Central memory CD8-positive, alpha-beta T cell (primary cell): ENCODE results near the gene ATXN7.

ENCODE experiments used
- ATAC-seq: fragments of 150-1000 bp; cut with Tn5 transposase; replicated peaks from 2 replicates; pipeline ENCODE4 v1.10.0; 2022; ENCODE audit warnings: mild to moderate bottlenecking, moderate FRiP score, moderate number of reproducible peaks; ENCODE audit not compliant: poor library complexity, severe bottlenecking; ENCODE audit errors: extremely low read depth
- DNase-seq, 2 donors: peaks; one replicate each; pipeline ENCODE4 v3.0.0; 2021; ENCODE audit warnings: low spot score in 2 of 2
- H3K27ac Mint-ChIP-seq: one replicate; pipeline ENCODE4 v1.8.0; 2022; ENCODE audit warnings: low read depth, mild to moderate bottlenecking, moderate library complexity, mixed read lengths
- H3K27me3 Mint-ChIP-seq: one replicate; pipeline ENCODE4 v1.8.0; 2022; ENCODE audit warnings: mixed read lengths
- H3K36me3 Mint-ChIP-seq: one replicate; pipeline ENCODE4 v1.8.0; 2022; ENCODE audit warnings: mild to moderate bottlenecking, moderate library complexity, mixed read lengths; ENCODE audit not compliant: insufficient read depth
- H3K4me1 Mint-ChIP-seq: one replicate; pipeline ENCODE4 v1.8.0; 2022; ENCODE audit warnings: mixed read lengths
- H3K4me3 Mint-ChIP-seq: one replicate; pipeline ENCODE4 v1.8.0; 2022; ENCODE audit warnings: mild to moderate bottlenecking, moderate library complexity, mixed read lengths
- H3K9me3 Mint-ChIP-seq: one replicate; pipeline ENCODE4 v1.8.0; 2022; ENCODE audit warnings: mixed read lengths

Gene ATXN7

DNA sequence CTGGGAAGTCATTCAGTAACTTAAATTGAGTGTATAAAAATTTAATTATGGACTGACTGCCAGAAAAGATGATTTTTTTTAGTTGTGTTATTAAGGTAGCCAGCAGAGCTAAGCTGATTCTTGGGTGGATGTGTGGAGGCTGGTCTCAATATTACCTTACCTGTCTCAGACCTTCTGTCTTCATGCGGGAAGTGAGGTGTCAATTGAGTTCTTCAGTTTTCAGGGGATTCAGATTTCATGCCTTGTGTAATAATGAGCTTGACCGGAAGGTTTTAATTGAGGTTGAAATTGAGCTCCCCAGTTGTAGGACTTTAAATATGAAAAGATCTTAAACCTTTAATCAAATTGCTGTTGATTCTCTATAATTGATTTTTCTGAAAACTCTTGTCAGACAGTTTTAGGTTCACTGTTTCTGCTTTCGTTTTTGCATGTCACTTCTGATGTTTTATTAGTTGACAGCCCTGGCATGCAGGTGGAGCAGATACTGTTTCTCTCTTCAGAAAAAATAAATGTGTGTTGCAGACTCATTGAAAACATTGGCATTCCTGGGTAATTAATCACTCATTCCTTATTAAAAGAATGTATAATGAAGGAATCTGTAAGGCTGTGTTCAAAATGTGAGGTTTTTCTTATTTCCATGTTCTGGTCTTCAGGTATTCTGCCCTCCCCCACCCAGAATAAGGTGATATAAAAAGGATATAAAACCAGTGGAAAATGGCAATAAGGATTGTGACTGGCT, 105.1 kb downstream of the ATXN7 start:
- peak in 1 of 2 donors; percentile 20 for DNase-seq

DNA sequence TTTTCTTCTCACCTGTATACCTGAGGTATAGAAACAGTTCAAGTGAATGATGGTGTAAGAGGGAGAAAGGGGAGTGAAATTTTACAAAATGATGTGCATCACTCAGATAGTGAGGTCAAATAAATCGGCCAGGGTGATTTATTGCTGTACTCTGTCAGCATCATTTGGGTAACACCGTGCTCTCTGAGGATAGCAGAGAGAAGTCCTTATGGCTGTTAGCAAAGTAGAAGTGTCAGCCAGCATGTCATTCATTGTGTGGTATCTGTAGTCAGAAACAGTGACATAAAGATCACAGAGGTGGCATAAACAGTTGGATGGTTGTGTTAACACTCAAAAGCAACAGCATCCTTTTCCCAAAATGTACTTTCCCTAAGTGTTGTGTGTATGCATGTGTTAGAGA, 106.2 kb downstream of the ATXN7 start:
- Mint-ChIP-seq H3K4me1 (peaks cover 89% of the 10 kb centered on the region), H3K9me3 (no peaks in the 10 kb centered on the region), H3K27ac (peak overlapping the region; percentile 97), H3K4me3 (peak overlapping the region; percentile 94), H3K27me3 (no peaks in the 10 kb centered on the region), H3K36me3 (peaks cover 36% of the 10 kb centered on the region)
- DNase-seq (no peak), ATAC-seq (no peak)

More for the DNA sequence above, 105.1 kb downstream of the ATXN7 start:
- Mint-ChIP-seq H3K27ac (peak overlapping the region; percentile 97), H3K9me3 (no peaks in the 10 kb centered on the region), H3K4me1 (peaks cover 86% of the 10 kb centered on the region), H3K27me3 (no peaks in the 10 kb centered on the region), H3K4me3 (peak overlapping the region; percentile 94), H3K36me3 (peaks cover 31% of the 10 kb centered on the region)
- peak; percentile 22 for ATAC-seq

DNA sequence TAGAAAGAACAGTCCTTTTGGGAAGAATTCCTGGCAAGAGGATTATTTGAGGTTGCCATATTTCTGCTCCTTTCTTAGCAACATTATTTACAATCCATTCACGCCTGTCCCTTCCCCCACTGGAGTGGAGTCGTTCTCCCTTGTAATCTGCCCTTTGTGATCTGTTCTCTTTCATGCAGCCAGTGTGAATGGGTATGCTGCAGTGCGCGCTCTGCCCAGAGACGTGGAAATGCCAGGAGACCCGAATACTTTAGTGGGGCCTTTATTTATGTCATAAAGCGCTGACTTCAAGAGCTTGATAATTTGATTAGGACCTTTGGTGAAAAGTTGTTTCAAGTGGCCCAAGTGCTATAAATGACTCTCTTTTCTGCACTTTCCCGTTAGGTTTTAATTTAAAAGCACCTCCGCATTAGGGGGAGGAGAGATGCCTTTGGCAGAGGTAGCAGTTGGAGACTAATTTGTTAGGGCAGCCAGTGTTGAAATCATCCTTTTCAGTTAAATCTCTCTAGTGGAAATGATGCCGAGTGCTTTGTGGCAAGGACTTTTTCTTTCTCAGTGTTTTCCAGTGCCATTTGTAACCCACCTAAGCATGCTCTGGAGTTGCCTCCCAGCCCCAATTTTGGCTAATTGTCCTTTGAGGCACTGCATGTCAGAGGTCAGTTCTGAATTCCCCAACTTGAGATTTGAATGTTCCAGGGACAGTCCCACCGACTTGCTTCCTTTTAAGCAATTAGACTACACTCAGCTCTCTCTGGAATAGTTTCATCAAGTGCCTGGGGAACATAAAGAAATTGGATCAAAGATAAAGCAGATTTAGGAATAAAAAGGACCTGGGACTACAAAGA, 107.2 kb downstream of the ATXN7 start:
- peak overlapping the region; percentile 97 for H3K27ac Mint-ChIP-seq
- peaks cover 88% of the 10 kb centered on the region for H3K4me1 Mint-ChIP-seq
- no peaks in the 10 kb centered on the region for H3K9me3 Mint-ChIP-seq
- no peaks in the 10 kb centered on the region for H3K27me3 Mint-ChIP-seq
- H3K36me3 Mint-ChIP-seq: peaks cover 36% of the 10 kb centered on the region
- ATAC-seq (no peak), DNase-seq (no peak)
- H3K4me3 Mint-ChIP-seq: peak overlapping the region; percentile 94

GRCh38 chr3:63972196-63972595, 108.5 kb downstream of the ATXN7 start:
- DNase-seq: no peak

GRCh38 chr3:63972987-63973386, 109.3 kb downstream of the ATXN7 start:
- H3K27ac Mint-ChIP-seq: peak overlapping the region; percentile 9
- ATAC-seq (no peak), DNase-seq (no peak)
- H3K36me3 Mint-ChIP-seq: peaks cover 29% of the 10 kb centered on the region
- H3K4me3 Mint-ChIP-seq: peak overlapping the region; percentile 3
- no peaks in the 10 kb centered on the region for H3K27me3 Mint-ChIP-seq
- no peaks in the 10 kb centered on the region for H3K9me3 Mint-ChIP-seq
- peaks cover 88% of the 10 kb centered on the region for H3K4me1 Mint-ChIP-seq

More at GRCh38 chr3:63972196-63972595, 108.5 kb downstream of the ATXN7 start:
- no peak for ATAC-seq
- Mint-ChIP-seq H3K27ac (peak overlapping the region; percentile 9), H3K4me1 (peaks cover 88% of the 10 kb centered on the region), H3K27me3 (no peaks in the 10 kb centered on the region), H3K36me3 (peaks cover 33% of the 10 kb centered on the region), H3K9me3 (no peaks in the 10 kb centered on the region), H3K4me3 (peak overlapping the region; percentile 40)

- no peak for DNase-seq
- peaks cover 25% of the 10 kb centered on the region for H3K36me3 Mint-ChIP-seq
- H3K27ac Mint-ChIP-seq: peak overlapping the region; percentile 9
- no peaks in the 10 kb centered on the region for H3K27me3 Mint-ChIP-seq
- peaks cover 88% of the 10 kb centered on the region for H3K4me1 Mint-ChIP-seq
- no peak for ATAC-seq
- H3K4me3 Mint-ChIP-seq: peak overlapping the region; percentile 3
- H3K9me3 Mint-ChIP-seq: no peaks in the 10 kb centered on the region
Observed at GRCh38 chr3:63973406-63973805, 109.7 kb downstream of the ATXN7 start.

DNA sequence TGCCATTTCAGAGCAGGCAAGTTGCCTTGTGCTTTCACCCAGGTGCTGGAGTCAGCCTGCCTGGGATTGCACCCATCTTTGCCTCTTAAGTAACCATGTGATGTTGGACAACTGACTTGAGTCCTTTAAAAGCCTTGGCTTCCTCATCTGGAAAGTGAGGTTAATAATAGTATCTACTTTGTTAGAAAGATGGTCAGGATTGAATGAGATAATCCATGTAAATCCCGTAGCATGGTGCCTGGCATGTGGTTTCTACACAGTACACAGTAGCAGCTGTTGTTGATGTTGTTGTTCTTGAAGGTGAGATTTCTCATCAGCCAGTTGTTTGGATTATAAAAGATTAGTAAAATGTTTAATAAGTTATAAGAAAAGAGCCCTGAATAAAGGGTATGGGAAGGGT, 110.8 kb downstream of the ATXN7 start:
- no peak for DNase-seq
- Mint-ChIP-seq H3K27ac (peak overlapping the region; percentile 78), H3K9me3 (no peaks in the 10 kb centered on the region), H3K4me1 (peaks cover 88% of the 10 kb centered on the region), H3K4me3 (no peak overlapping the region), H3K36me3 (peaks cover 22% of the 10 kb centered on the region), H3K27me3 (no peaks in the 10 kb centered on the region)
- ATAC-seq: no peak

DNA sequence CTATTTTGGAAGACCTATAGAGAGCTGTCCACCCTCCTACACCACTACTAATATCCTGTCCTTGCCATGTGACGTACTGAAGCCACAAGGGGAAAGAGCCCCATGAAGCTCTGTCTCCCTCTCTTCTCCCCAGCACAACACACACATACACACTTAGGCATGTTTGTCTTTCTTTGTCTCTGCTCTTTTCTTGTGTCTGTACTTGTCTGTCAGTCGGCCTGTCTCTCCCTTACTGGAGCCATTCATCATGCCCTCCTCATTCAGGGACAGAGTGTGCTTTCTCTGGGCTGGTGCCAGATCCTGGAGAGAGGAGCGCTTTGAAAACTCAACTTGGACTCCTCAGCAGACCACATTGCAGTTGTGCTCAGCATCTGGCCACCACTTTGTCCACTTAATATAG, 112.1 kb downstream of the ATXN7 start:
- DNase-seq: no peak
- no peaks in the 10 kb centered on the region for H3K9me3 Mint-ChIP-seq
- H3K27ac Mint-ChIP-seq: no peak overlapping the region
- ATAC-seq: no peak
- H3K27me3 Mint-ChIP-seq: no peaks in the 10 kb centered on the region
- H3K4me1 Mint-ChIP-seq: peaks cover 88% of the 10 kb centered on the region
- H3K4me3 Mint-ChIP-seq: peak overlapping the region; percentile 4
- H3K36me3 Mint-ChIP-seq: peaks cover 28% of the 10 kb centered on the region

GRCh38 chr3:63976161-63976871, 112.6 kb downstream of the ATXN7 start:
- peak overlapping the region; percentile 9 for H3K4me3 Mint-ChIP-seq
- H3K27ac Mint-ChIP-seq: peak overlapping the region; percentile 88
- H3K27me3 Mint-ChIP-seq: no peaks in the 10 kb centered on the region
- DNase-seq (no peak), ATAC-seq (no peak)
- H3K9me3 Mint-ChIP-seq: no peaks in the 10 kb centered on the region
- peaks cover 31% of the 10 kb centered on the region for H3K36me3 Mint-ChIP-seq
- H3K4me1 Mint-ChIP-seq: peaks cover 87% of the 10 kb centered on the region

- H3K27me3 Mint-ChIP-seq: no peaks in the 10 kb centered on the region
- no peak for DNase-seq
- H3K4me3 Mint-ChIP-seq: peak overlapping the region; percentile 9
- ATAC-seq: no peak
- H3K4me1 Mint-ChIP-seq: peaks cover 86% of the 10 kb centered on the region
- H3K36me3 Mint-ChIP-seq: peaks cover 36% of the 10 kb centered on the region
- no peaks in the 10 kb centered on the region for H3K9me3 Mint-ChIP-seq
- peak overlapping the region; percentile 88 for H3K27ac Mint-ChIP-seq
Observed at GRCh38 chr3:63976872-63977200, 113.2 kb downstream of the ATXN7 start.

- H3K27ac Mint-ChIP-seq: peak overlapping the region; percentile 88
- peaks cover 86% of the 10 kb centered on the region for H3K4me1 Mint-ChIP-seq
- H3K36me3 Mint-ChIP-seq: peaks cover 44% of the 10 kb centered on the region
- ATAC-seq (no peak), DNase-seq (no peak)
- no peaks in the 10 kb centered on the region for H3K9me3 Mint-ChIP-seq
- no peaks in the 10 kb centered on the region for H3K27me3 Mint-ChIP-seq
- peak overlapping the region; percentile 83 for H3K4me3 Mint-ChIP-seq
Observed at GRCh38 chr3:63977893-63978292, 114.2 kb downstream of the ATXN7 start.

DNA sequence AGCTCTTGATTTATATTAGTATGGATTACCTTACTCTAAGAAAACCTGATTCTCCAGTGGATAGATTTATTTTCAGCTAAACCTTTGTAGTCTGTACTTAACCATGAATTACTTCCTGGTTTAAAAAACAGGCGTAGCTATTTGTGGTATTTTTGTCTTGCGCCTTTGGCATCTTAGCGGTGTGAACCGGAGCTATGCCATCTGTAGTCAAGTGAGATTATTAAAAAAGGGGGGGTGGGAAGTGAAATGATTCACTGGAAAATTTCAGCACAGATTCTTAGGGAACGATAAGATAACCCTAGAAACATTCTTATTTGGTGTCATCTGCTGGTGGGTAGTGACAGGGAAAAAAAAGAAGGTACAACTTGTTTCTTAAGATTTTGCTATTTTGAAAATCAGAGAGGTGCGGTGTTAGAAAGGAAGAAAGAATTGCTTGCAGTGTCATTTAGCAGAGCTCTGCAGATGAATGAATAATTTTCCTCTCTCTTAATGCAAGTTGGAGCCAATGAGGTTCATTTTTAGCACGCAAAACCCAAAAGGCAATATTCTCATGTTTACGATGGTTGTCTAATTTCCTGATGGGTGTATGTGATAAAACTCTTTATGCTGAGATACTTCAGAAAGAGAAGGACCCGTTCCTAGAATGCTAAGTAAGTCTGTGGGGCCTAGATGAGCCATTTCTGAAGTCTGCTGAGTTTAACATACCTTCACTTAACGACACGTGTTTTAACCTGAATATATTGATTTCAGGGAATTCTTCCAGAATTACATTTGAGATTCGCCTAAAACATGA, 115.6 kb downstream of the ATXN7 start:
- H3K9me3 Mint-ChIP-seq: no peaks in the 10 kb centered on the region
- peak; percentile 93 for ATAC-seq
- DNase-seq: peak in 1 of 2 donors; percentile 40
- peak overlapping the region; percentile 83 for H3K4me3 Mint-ChIP-seq
- peaks cover 44% of the 10 kb centered on the region for H3K36me3 Mint-ChIP-seq
- H3K27me3 Mint-ChIP-seq: no peaks in the 10 kb centered on the region
- peaks cover 80% of the 10 kb centered on the region for H3K4me1 Mint-ChIP-seq
- H3K27ac Mint-ChIP-seq: peak overlapping the region; percentile 88
